Stomach smooth muscle (tissue), 2 donors: ENCODE measurements around the gene PTPA.

Source experiments
- H3K27ac ChIP-seq: one replicate; pipeline ENCODE4 v1.7.0; 2013; ENCODE audit warnings: mild to moderate bottlenecking, low read length, inconsistent platforms
- H3K27me3 ChIP-seq, 2 donors: one replicate each; pipeline ENCODE4 v1.7.0; 2013; ENCODE audit warnings: low read length in 2 of 2; ENCODE audit not compliant: insufficient read depth in 2 of 2, control insufficient read depth in 1 of 2
- H3K36me3 ChIP-seq, 2 donors: one replicate each; pipeline ENCODE4 v1.7.0; 2013; ENCODE audit warnings: low read length in 2 of 2; ENCODE audit not compliant: control insufficient read depth in 2 of 2, insufficient read depth in 2 of 2
- H3K4me1 ChIP-seq: one replicate; pipeline ENCODE4 v1.7.0; 2013; ENCODE audit warnings: low read length; ENCODE audit not compliant: control insufficient read depth, insufficient read depth
- H3K4me3 ChIP-seq, 2 donors: one replicate each; pipeline ENCODE4 v1.7.0; 2013; ENCODE audit warnings: low read length in 2 of 2
- H3K9ac ChIP-seq, 2 donors: one replicate each; pipeline ENCODE4 v1.7.0; 2013; ENCODE audit warnings: low read length in 2 of 2, mild to moderate bottlenecking in 1 of 2
- H3K9me3 ChIP-seq, 2 donors: one replicate each; pipeline ENCODE4 v1.7.0; 2013; ENCODE audit warnings: low read length in 2 of 2; ENCODE audit not compliant: control insufficient read depth in 2 of 2
- donor health status: healthy.
- donor health status: Pancreatic carcinoma.

Gene PTPA

DNA sequence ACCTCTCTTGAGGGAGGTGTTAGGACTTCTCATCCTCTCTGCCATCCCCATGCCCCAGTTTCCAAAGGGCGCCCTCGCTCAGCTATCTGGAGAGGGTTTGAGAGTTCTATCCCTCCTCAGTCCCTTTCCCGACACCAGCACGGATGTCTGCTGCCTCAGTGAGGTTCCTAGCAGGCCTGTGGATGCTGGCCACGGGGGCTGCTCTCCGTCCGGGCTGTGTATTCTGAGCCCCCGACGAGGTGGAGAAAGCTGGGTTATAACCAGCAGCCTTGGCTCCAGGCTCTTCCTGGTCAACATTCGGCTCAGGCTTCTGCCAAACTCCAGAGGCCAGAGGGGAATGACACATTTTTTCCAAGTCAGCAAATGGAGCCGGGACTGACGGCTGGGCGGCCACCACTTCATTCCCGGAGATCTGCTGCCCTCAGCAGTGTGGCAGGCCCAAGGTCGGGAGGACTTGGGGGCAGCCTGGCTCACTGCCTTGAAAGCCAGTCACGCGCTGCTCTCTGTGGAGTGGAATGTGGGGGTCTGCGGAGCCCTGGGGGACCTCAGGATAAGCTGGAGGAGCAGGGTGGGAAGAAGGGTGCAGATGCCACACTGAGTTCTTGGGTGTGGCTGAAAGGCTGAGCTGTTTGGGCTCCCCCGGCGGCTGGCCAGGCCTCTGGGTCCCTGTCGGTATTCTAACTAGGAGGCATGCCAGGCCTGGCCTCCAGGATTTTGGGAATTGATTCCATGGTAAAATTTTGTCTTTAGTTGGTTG is 27.4 kb downstream of the PTPA start:
- H3K9ac ChIP-seq: peak overlapping the region; percentile 68 to 99
- no peaks in the 10 kb centered on the region for H3K9me3 ChIP-seq
- H3K4me1 ChIP-seq: peaks cover 58% of the 10 kb centered on the region
- H3K27ac ChIP-seq: peak overlapping the region; percentile 100
- H3K27me3 ChIP-seq: no peaks in the 10 kb centered on the region
- H3K36me3 ChIP-seq: peaks cover 15 to 22% of the 10 kb centered on the region in 2 donors
- H3K4me3 ChIP-seq: peak overlapping the region in 1 of 2 donors; percentile 54

GRCh38 chr9:129139233-129139992 is 28.2 kb downstream of the PTPA start:
- no peaks in the 10 kb centered on the region for H3K27me3 ChIP-seq
- H3K9me3 ChIP-seq: no peaks in the 10 kb centered on the region
- H3K4me1 ChIP-seq: peaks cover 64% of the 10 kb centered on the region
- peaks cover 16 to 25% of the 10 kb centered on the region in 2 donors for H3K36me3 ChIP-seq
- H3K27ac ChIP-seq: peak overlapping the region; percentile 100
- peak overlapping the region; percentile 72 to 99 for H3K9ac ChIP-seq
- peak overlapping the region; percentile 51 to 79 for H3K4me3 ChIP-seq

DNA sequence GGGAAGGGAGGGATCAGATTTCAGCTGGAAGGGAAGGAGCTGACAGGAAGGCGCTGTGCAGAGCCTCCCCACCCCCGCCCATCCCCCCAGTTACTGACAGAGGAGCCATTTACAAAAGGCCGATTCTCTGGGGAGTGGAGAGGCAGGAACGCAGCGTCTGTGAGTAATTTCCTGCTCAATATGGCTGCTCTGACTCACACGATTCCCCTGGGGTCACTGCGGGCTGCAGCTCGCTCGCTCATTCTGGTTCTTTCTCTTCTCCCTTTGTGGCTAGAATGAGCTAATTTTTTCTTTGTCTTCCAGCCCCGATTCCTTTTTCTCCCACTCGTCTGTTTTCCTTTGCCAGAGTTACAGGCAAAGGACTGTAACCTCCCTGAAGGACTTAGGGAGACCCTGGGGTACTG is 28.8 kb downstream of the PTPA start:
- peaks cover 67% of the 10 kb centered on the region for H3K4me1 ChIP-seq
- no peaks in the 10 kb centered on the region for H3K9me3 ChIP-seq
- peaks cover 13 to 20% of the 10 kb centered on the region in 2 donors for H3K36me3 ChIP-seq
- peak overlapping the region; percentile 100 for H3K27ac ChIP-seq
- H3K4me3 ChIP-seq: peak overlapping the region; percentile 72 to 79
- no peaks in the 10 kb centered on the region for H3K27me3 ChIP-seq
- peak overlapping the region; percentile 95 to 99 for H3K9ac ChIP-seq

GRCh38 chr9:129140397-129141065 is 29.3 kb downstream of the PTPA start:
- Histone ChIP-seq H3K4me3 (peak overlapping the region; percentile 72 to 79), H3K9me3 (no peaks in the 10 kb centered on the region), H3K9ac (peak overlapping the region; percentile 95 to 99), H3K4me1 (peaks cover 72% of the 10 kb centered on the region), H3K27ac (peak overlapping the region; percentile 100), H3K27me3 (no peaks in the 10 kb centered on the region), H3K36me3 (peaks cover 10 to 20% of the 10 kb centered on the region in 2 donors)

DNA sequence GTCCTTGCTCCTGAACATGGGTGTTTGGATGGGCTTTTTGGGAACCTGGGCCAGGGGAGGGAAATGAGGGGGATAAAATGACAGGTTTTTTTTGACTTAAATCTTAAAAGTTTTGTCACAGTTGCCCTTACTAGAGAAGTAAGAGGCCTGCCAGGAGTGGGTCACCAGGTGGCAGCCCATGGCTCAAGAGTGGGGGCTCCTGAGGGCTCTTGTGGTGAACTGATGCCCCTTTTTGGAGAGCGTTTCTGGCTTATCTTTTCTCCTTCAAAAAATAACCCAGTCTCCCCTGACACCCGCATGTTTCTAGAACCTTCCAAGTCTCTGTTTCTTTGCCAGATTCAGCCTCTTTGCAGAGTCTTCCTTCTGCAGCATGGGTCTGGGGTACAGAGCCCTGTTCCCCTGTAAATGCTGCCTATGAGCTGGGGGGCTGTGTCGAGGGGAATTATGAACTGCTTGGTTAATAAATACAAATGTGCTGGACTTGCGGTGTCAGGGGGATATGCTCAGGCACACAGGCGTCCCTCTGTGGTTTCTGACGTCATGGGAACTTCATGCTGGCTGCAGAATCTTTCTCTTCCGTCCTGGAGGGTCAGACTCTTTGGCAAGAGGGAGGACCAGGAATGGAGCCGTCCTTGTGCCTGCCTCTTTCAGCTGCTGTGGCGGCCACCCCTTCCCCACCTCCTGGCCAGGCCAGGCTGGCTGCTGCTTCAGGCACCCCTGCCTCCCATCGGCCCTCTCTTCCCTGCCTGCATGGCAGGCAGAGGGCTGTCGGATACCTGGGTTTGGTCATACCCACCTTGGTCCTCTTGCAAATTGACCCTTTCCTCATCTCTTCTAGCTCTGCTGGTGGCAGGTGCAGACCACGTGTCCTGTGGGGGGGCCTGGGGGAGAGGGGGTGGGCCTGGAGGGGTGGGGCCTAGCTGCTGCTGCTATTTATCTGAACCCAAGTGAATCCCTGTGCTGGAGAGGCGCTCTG is 30.1 kb downstream of the PTPA start:
- H3K27me3 ChIP-seq: no peaks in the 10 kb centered on the region
- peaks cover 80% of the 10 kb centered on the region for H3K4me1 ChIP-seq
- peaks cover 8 to 19% of the 10 kb centered on the region in 2 donors for H3K36me3 ChIP-seq
- H3K27ac ChIP-seq: peak overlapping the region; percentile 100
- peak overlapping the region; percentile 79 to 99 for H3K9ac ChIP-seq
- no peaks in the 10 kb centered on the region for H3K9me3 ChIP-seq
- peak overlapping the region; percentile 59 to 79 for H3K4me3 ChIP-seq

GRCh38 chr9:129142138-129142935 is 31.1 kb downstream of the PTPA start:
- Histone ChIP-seq H3K4me1 (peaks cover 90% of the 10 kb centered on the region), H3K36me3 (peaks cover 6 to 9% of the 10 kb centered on the region in 2 donors), H3K9me3 (no peaks in the 10 kb centered on the region), H3K4me3 (peak overlapping the region; percentile 36 to 65), H3K27ac (peak overlapping the region; percentile 100), H3K9ac (peak overlapping the region; percentile 61 to 62), H3K27me3 (no peaks in the 10 kb centered on the region)

GRCh38 chr9:129143031-129143927 is 32.1 kb downstream of the PTPA start:
- peak overlapping the region; percentile 61 to 62 for H3K9ac ChIP-seq
- H3K27me3 ChIP-seq: no peaks in the 10 kb centered on the region
- H3K36me3 ChIP-seq: peaks cover 4 to 10% of the 10 kb centered on the region in 2 donors
- no peaks in the 10 kb centered on the region for H3K9me3 ChIP-seq
- H3K27ac ChIP-seq: peak overlapping the region; percentile 100
- peak overlapping the region; percentile 37 to 65 for H3K4me3 ChIP-seq
- H3K4me1 ChIP-seq: peaks cover 91% of the 10 kb centered on the region

DNA sequence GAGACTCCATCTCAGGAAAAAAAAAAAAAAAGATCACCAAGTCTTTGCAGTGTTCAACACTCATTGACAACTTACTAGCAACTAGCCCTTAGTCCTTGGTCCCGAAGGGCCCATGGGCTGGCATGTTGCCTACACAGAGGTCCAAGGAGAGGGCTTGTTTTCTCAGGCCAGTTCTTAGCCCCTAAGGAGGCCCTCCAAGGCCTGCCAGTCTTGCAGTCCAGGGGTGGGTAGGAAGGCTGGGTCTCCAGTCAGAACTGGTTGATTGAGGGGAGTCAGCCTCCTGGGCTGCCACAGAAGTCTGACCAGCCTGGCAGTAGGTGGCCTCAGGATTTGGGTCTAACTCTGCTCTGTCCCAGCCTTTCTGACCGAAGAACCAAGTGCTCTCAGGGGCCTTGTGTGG is 34.1 kb downstream of the PTPA start:
- H3K9ac ChIP-seq: peak overlapping the region; percentile 55 to 62
- peaks cover 72% of the 10 kb centered on the region for H3K4me1 ChIP-seq

More for the DNA sequence above, 34.1 kb downstream of the PTPA start:
- Histone ChIP-seq H3K4me3 (no peak overlapping the region), H3K9me3 (no peaks in the 10 kb centered on the region), H3K36me3 (peaks cover 12 to 20% of the 10 kb centered on the region in 2 donors), H3K27ac (peak overlapping the region; percentile 92), H3K27me3 (no peaks in the 10 kb centered on the region)
